IMR-90 (cell line): Measurements from ENCODE around the gene LRFN2. TPM values are rescaled to one million over a fixed set of nuclear protein-coding genes. Genes with fewer than 3 reads are reported as not detected.

ENCODE experiments used
- ATAC-seq: fragments of 200-7000 bp; cut with Tn5 transposase; 2 replicates; pipeline ENCODE4 v1.9.1; 2020; ENCODE audit warnings: low read depth, mild to moderate bottlenecking, moderate library complexity
- BruUV-seq: library from RNA; stranded (reverse); fragments of 400-500 nt; replicated peaks from 2 replicates; lab custom pipeline; 2021; lab: Mats Ljungman, UMichigan
- CTCF ChIA-PET: fragments of 300-600 bp; formaldehyde crosslinking; extraction: SDS; loops from one replicate; lab custom pipeline; 2021; ENCODE audit warnings: antibody characterized with exemption; lab: Yijun Ruan, JAX
- POLR2A ChIA-PET: fragments of 300-600 bp; sonication (Branson Sonifier 250); formaldehyde crosslinking; loops from one replicate; lab custom pipeline; 2022; ENCODE audit warnings: antibody characterized with exemption; ENCODE audit not compliant: unreplicated experiment; lab: Charles Lee
- DNase-seq: peaks from one replicate; pipeline ENCODE4 v3.0.0; 2013
- H2AFZ ChIP-seq: replicated peaks from 2 replicates; pipeline ENCODE3; 2013; ENCODE audit warnings: low read length, mild to moderate bottlenecking; ENCODE audit not compliant: poor library complexity
- H2AK5ac ChIP-seq: 2 replicates; pipeline ENCODE4 v1.6.1; 2013; ENCODE audit warnings: low read depth, low read length, inconsistent platforms
- H2AK9ac ChIP-seq: replicated peaks from 2 replicates; pipeline ENCODE3; 2013; ENCODE audit warnings: mild to moderate bottlenecking, low read depth, low read length, moderate library complexity; ENCODE audit not compliant: poor library complexity
- H2BK120ac ChIP-seq: 2 replicates; pipeline ENCODE4 v1.6.1; 2013; ENCODE audit warnings: low read depth, low read length, inconsistent platforms
- H2BK15ac ChIP-seq: 3 replicates; pipeline ENCODE4 v1.6.1; 2013; ENCODE audit warnings: low read depth, low read length, inconsistent platforms
- H2BK20ac ChIP-seq: 2 replicates; pipeline ENCODE4 v1.6.1; 2013; ENCODE audit warnings: low read depth, mild to moderate bottlenecking, inconsistent platforms, low read length, moderate library complexity
- H2BK5ac ChIP-seq: 2 replicates; pipeline ENCODE4 v1.6.1; 2013; ENCODE audit warnings: mild to moderate bottlenecking, low read depth, low read length, inconsistent platforms; ENCODE audit not compliant: poor library complexity, severe bottlenecking
- H3K14ac ChIP-seq: replicated peaks from 2 replicates; pipeline ENCODE4 v1.6.1; 2013; ENCODE audit warnings: low read depth, low read length, inconsistent platforms
- H3K18ac ChIP-seq: 2 replicates; pipeline ENCODE4 v1.6.1; 2013; ENCODE audit warnings: low read depth, low read length, control low read depth
- H3K23ac ChIP-seq: 2 replicates; pipeline ENCODE4 v1.6.1; 2013; ENCODE audit warnings: low read depth, low read length, inconsistent platforms
- H3K27ac ChIP-seq: 2 replicates; pipeline ENCODE4 v1.5.1; 2013; ENCODE audit warnings: mild to moderate bottlenecking, control low read depth, low read length; ENCODE audit not compliant: insufficient read depth
- H3K27me3 ChIP-seq: 2 replicates; pipeline ENCODE4 v1.6.1; 2013; ENCODE audit warnings: low read length; ENCODE audit not compliant: control insufficient read depth, insufficient read depth
- H3K36me3 ChIP-seq: 2 replicates; pipeline ENCODE4 v1.6.1; 2013; ENCODE audit warnings: low read length, mixed read lengths; ENCODE audit not compliant: control insufficient read depth, insufficient read depth
- H3K4ac ChIP-seq: 2 replicates; pipeline ENCODE4 v1.6.1; 2013; ENCODE audit warnings: low read depth, low read length, inconsistent platforms
- H3K4me1 ChIP-seq: 2 replicates; pipeline ENCODE4 v1.6.1; 2013; ENCODE audit warnings: low read length, mixed read lengths; ENCODE audit not compliant: control insufficient read depth, insufficient read depth
- H3K4me2 ChIP-seq: 2 replicates; pipeline ENCODE4 v1.6.1; 2013; ENCODE audit warnings: low read depth, mild to moderate bottlenecking, control low read depth, low read length, moderate library complexity
- H3K4me3 ChIP-seq: 2 replicates; pipeline ENCODE4 v1.5.1; 2013; ENCODE audit warnings: low read depth, mild to moderate bottlenecking, control low read depth, low read length, moderate library complexity; ENCODE audit not compliant: insufficient read depth
- H3K56ac ChIP-seq: 2 replicates; pipeline ENCODE4 v1.6.1; 2013; ENCODE audit warnings: low read length, inconsistent platforms; ENCODE audit not compliant: insufficient read depth; ENCODE audit errors: extremely low read depth
- H3K79me1 ChIP-seq, 2 experiments: 2 replicates each; pipeline ENCODE4 v1.6.1; 2013; ENCODE audit warnings: low read length in 2 of 2, inconsistent platforms in 1 of 2, low read depth in 1 of 2
- H3K9ac ChIP-seq: 2 replicates; pipeline ENCODE4 v1.6.1; 2013; ENCODE audit warnings: low read depth, low read length, control low read depth
- H3K9me1 ChIP-seq: 2 replicates; pipeline ENCODE4 v1.6.1; 2013; ENCODE audit warnings: low read length, inconsistent platforms; ENCODE audit not compliant: insufficient read depth
- H3K9me3 ChIP-seq: 2 replicates; pipeline ENCODE4 v1.6.1; 2013; ENCODE audit warnings: low read length; ENCODE audit not compliant: control insufficient read depth, insufficient read depth
- H4K20me1 ChIP-seq: 2 replicates; pipeline ENCODE4 v1.6.1; 2013; ENCODE audit warnings: low read length, inconsistent platforms; ENCODE audit not compliant: insufficient read depth
- H4K5ac ChIP-seq: 2 replicates; pipeline ENCODE4 v1.6.1; 2013; ENCODE audit warnings: mild to moderate bottlenecking, low read depth, low read length, control low read depth
- H4K8ac ChIP-seq, 2 experiments: 2 replicates each; pipeline ENCODE4 v1.6.1; 2013; ENCODE audit warnings: low read depth in 2 of 2, low read length in 2 of 2, control low read depth in 1 of 2, inconsistent platforms in 1 of 2
- H4K91ac ChIP-seq: 2 replicates; pipeline ENCODE4 v1.6.1; 2013; ENCODE audit warnings: low read depth, low read length, inconsistent platforms; ENCODE audit not compliant: insufficient read depth
- BHLHE40 ChIP-seq: fragments of 150-350 bp; IDR thresholded peaks from 2 replicates; pipeline ENCODE4 v1.6.1; 2016; ENCODE audit warnings: mild to moderate bottlenecking, low read depth, low read length
- CEBPB ChIP-seq: IDR thresholded peaks from 2 replicates; pipeline ENCODE4 v1.6.1; 2012; ENCODE audit warnings: low read depth, low read length, improper control_type of control experiment
- MAFK ChIP-seq: IDR thresholded peaks from 2 replicates; pipeline ENCODE4 v1.6.1; 2012; ENCODE audit warnings: low read depth, low read length, improper control_type of control experiment
- MAZ ChIP-seq: IDR thresholded peaks from 2 replicates; pipeline ENCODE4 v1.6.1; 2012; ENCODE audit warnings: low read depth, mild to moderate bottlenecking, low read length, improper control_type of control experiment, moderate library complexity, borderline replicate concordance
- MXI1 ChIP-seq: IDR thresholded peaks from 2 replicates; pipeline ENCODE4 v1.6.1; 2012; ENCODE audit warnings: low read depth, mild to moderate bottlenecking, low read length, moderate library complexity, borderline replicate concordance
- NFE2L2 ChIP-seq: fragments of 150-350 bp; IDR thresholded peaks from 2 replicates; pipeline ENCODE4 v1.6.1; 2016; ENCODE audit warnings: low read depth, mild to moderate bottlenecking, low read length
- POLR2A ChIP-seq: IDR thresholded peaks from 2 replicates; pipeline ENCODE4 v1.6.1; 2012; ENCODE audit warnings: mild to moderate bottlenecking, low read depth, low read length
- RAD21 ChIP-seq: IDR thresholded peaks from 2 replicates; pipeline ENCODE4 v1.6.1; 2012; ENCODE audit warnings: low read length, improper control_type of control experiment
- RCOR1 ChIP-seq: IDR thresholded peaks from 2 replicates; pipeline ENCODE4 v1.6.1; 2012; ENCODE audit warnings: mild to moderate bottlenecking, low read length, improper control_type of control experiment; ENCODE audit not compliant: insufficient replicate concordance
- RFX5 ChIP-seq: IDR thresholded peaks from 2 replicates; pipeline ENCODE4 v1.8.0; 2012; ENCODE audit warnings: low read depth, mild to moderate bottlenecking, low read length, moderate library complexity
- SMC3 ChIP-seq: fragments of 150-350 bp; IDR thresholded peaks from 2 replicates; pipeline ENCODE4 v1.6.1; 2016; ENCODE audit warnings: low read depth, mild to moderate bottlenecking, antibody characterized with exemption, low read length, moderate library complexity
- WGBS, 2 experiments: methylation state at CpG; one replicate each; pipeline versions ENCODE4 v1.1.5 to v1.1.7; 2013; ENCODE audit warnings: missing lambda C conversion rate in 2 of 2; ENCODE audit not compliant: insufficient read length in 1 of 2; ENCODE audit errors: extremely low coverage in 2 of 2; 5-methylcytosine and 5-hydroxymethylcytosine counted together
- dilution Hi-C: fragments of 300-500 bp; cut with HindIII; formaldehyde crosslinking; loops from one replicate; pipeline ENCODE4 v1.14.3; 2018; ENCODE audit warnings: low sequenced_read_pairs; ENCODE audit not compliant: unreplicated experiment
- in situ Hi-C: fragments of 300-500 bp; cut with MboI; formaldehyde crosslinking; loops from 3 replicates; pipeline ENCODE4 v1.14.3; 2019; ENCODE audit warnings: low sequenced_read_pairs, inconsistent platforms, mixed read lengths
- intact Hi-C: fragments of 100-400 bp; cut with micrococcal nuclease; formaldehyde crosslinking; loops from 2 replicates; pipeline ENCODE4 v1.10.0; 2022
- polyA plus RNA-seq, 3 experiments: library from polyadenylated mRNA; depleted of rRNA; stranded (reverse); fragments of >200 nt; gene quantifications; 2 replicates each; pipeline ENCODE4 v1.2.3, GENCODE V29; 2012; ENCODE audit warnings: low replicate concordance in 1 of 3
- total RNA-seq: library from RNA; depleted of rRNA; stranded (reverse); fragments of >200 nt; gene quantifications from 2 replicates; pipeline ENCODE4 v1.2.3, GENCODE V29; 2012
- TF ChIP-seq, protein P1 (sequence below): fragments of 150-350 bp; IDR thresholded peaks from 2 replicates; pipeline ENCODE4 v1.6.1; 2017; ENCODE audit warnings: mild to moderate bottlenecking, antibody characterized with exemption, low read length, low read depth
- TF ChIP-seq, protein P2 (sequence below): fragments of 150-350 bp; IDR thresholded peaks from 2 replicates; pipeline ENCODE4 v1.6.1; 2016; ENCODE audit warnings: low read depth, mild to moderate bottlenecking, low read length, moderate library complexity, borderline replicate concordance

LRFN2 gene
- total and polyA plus RNA-seq, 2 of the 4 experiments (the other 2 are of a cell fraction), result not detected

DNA sequence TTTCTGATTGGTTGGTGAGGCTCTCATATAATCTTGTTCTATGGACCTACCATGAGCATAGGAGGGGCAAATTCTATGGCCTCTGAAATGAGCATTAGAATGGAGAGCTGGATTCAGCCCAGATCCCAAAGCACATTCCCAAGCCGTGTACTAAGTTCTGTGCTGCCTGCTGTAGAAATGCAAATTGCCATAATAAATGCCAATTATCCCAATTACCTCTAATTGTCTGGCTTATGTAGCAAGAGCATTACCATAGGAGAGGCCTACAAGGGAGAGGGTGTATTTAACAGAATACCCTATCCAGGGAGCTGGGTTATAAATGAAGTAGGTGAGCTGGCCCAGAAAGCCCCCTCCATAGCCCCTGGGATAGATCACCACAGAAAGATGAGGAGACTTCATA is 126.8 kb downstream of the LRFN2 start:
- H4K20me1 ChIP-seq, result no peaks in the 10 kb centered on the region
- no peak overlapping the region for H3K9ac ChIP-seq
- H3K36me3 ChIP-seq, result no peaks in the 10 kb centered on the region
- H3K27me3 ChIP-seq, result no peaks in the 10 kb centered on the region
- intact Hi-C loops (no loop called here), dilution Hi-C loops (no loop called here), in situ Hi-C loops (no loop called here)
- H2AFZ ChIP-seq, result no peak overlapping the region
- H3K9me3 ChIP-seq, result no peaks in the 10 kb centered on the region
- no peak overlapping the region for H3K18ac ChIP-seq
- H4K91ac ChIP-seq, result no peak overlapping the region
- H3K4me1 ChIP-seq, result no peaks in the 10 kb centered on the region
- H3K56ac ChIP-seq, result no peak overlapping the region
- POLR2A ChIA-PET, result no interaction called here
- ATAC-seq (no peak), DNase-seq (no peak)
- H2BK15ac ChIP-seq, result no peak overlapping the region
- no peak overlapping the region for H2AK5ac ChIP-seq
- H4K8ac ChIP-seq, result no peak overlapping the region
- WGBS, 2 experiments, result no CpG with 5 or more reads among the region's 1 CpG
- no TSS peak for BruUV-seq
- TF ChIP-seq, protein P1, sequence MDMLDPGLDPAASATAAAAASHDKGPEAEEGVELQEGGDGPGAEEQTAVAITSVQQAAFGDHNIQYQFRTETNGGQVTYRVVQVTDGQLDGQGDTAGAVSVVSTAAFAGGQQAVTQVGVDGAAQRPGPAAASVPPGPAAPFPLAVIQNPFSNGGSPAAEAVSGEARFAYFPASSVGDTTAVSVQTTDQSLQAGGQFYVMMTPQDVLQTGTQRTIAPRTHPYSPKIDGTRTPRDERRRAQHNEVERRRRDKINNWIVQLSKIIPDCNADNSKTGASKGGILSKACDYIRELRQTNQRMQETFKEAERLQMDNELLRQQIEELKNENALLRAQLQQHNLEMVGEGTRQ, result no peak
- TF ChIP-seq RFX5 (no peak), RCOR1 (no peak), CEBPB (no peak), MAFK (no peak), RAD21 (no peak), SMC3 (no peak), MAZ (no peak), NFE2L2 (no peak), BHLHE40 (no peak), MXI1 (no peak), POLR2A (no peak)
- TF ChIP-seq, protein P2, sequence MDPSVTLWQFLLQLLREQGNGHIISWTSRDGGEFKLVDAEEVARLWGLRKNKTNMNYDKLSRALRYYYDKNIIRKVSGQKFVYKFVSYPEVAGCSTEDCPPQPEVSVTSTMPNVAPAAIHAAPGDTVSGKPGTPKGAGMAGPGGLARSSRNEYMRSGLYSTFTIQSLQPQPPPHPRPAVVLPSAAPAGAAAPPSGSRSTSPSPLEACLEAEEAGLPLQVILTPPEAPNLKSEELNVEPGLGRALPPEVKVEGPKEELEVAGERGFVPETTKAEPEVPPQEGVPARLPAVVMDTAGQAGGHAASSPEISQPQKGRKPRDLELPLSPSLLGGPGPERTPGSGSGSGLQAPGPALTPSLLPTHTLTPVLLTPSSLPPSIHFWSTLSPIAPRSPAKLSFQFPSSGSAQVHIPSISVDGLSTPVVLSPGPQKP, result no peak
- no peak overlapping the region for H3K4ac ChIP-seq
- no peak overlapping the region for H4K5ac ChIP-seq
- H3K14ac ChIP-seq, result no peak overlapping the region
- H3K23ac ChIP-seq, result no peak overlapping the region
- CTCF ChIA-PET, result no interaction called here
- H2BK20ac ChIP-seq, result no peak overlapping the region
- no peaks in the 10 kb centered on the region for H3K9me1 ChIP-seq
- H3K79me1 ChIP-seq, result no peaks in the 10 kb centered on the region
- H2BK5ac ChIP-seq, result no peak overlapping the region
- H2BK120ac ChIP-seq, result no peak overlapping the region
- H2AK9ac ChIP-seq, result no peak overlapping the region
- no peak overlapping the region for H3K4me2 ChIP-seq
- no peak overlapping the region for H3K4me3 ChIP-seq
- no peak overlapping the region for H3K27ac ChIP-seq
